GM18508 (cell line): ENCODE measurements around the gene EFCAB14.
"Not testable (repeated sequence)": the region's sequence is repeated elsewhere in the genome, so short reads cannot be mapped to it uniquely, and the experiment has no call there.

ENCODE experiments used
- ATAC-seq: cut with Tn5 transposase; IDR thresholded peaks from one replicate; pipeline ENCODE4 v1.9.1; 2021; ENCODE audit warnings: moderate number of reproducible peaks; ENCODE audit not compliant: insufficient read depth, unreplicated experiment

EFCAB14 gene

GRCh38 chr1:46687921-46688509 is 30.9 kb downstream of the EFCAB14 start:
- ATAC-seq, result no peak

GRCh38 chr1:46687093-46687659 is 31.7 kb downstream of the EFCAB14 start:
- no peak for ATAC-seq

- no peak for ATAC-seq
Observed at GRCh38 chr1:46686255-46686654, 32.7 kb downstream of the EFCAB14 start.

- ATAC-seq, result no peak
Observed at GRCh38 chr1:46684670-46685069, 34.2 kb downstream of the EFCAB14 start.

- no peak for ATAC-seq
Observed at GRCh38 chr1:46682064-46682463, 36.9 kb downstream of the EFCAB14 start.

GRCh38 chr1:46681333-46682034 is 37.4 kb downstream of the EFCAB14 start:
- no peak for ATAC-seq

GRCh38 chr1:46679789-46680573 is 38.9 kb downstream of the EFCAB14 start:
- ATAC-seq, result no peak

GRCh38 chr1:46677339-46677738 is 41.6 kb downstream of the EFCAB14 start:
- ATAC-seq, result no peak

- no peak for ATAC-seq
Observed at GRCh38 chr1:46676531-46676930, 42.4 kb downstream of the EFCAB14 start.

- ATAC-seq, result no peak
Observed at GRCh38 chr1:46675549-46676314, 43.2 kb downstream of the EFCAB14 start.

GRCh38 chr1:46673749-46674182 is 45.1 kb downstream of the EFCAB14 start:
- ATAC-seq, result no peak

GRCh38 chr1:46672696-46673095 is 46.2 kb downstream of the EFCAB14 start:
- ATAC-seq, result no peak

GRCh38 chr1:46671554-46671953 is 47.4 kb downstream of the EFCAB14 start, which contains the start of gene TEX38:
TSS of gene TEX38 (plus strand) at chr1:46671854. CDS start at chr1:46671935, 81 bp downstream.
- ATAC-seq, result no peak

GRCh38 chr1:46670134-46670533 is 48.8 kb downstream of the EFCAB14 start:
- no peak for ATAC-seq

GRCh38 chr1:46667782-46668760 is 50.8 kb downstream of the EFCAB14 start, which contains the start of gene ATPAF1:
TSS of gene ATPAF1 (minus strand) at chr1:46668364. CDS start at chr1:46668322, 42 bp downstream.
- no peak for ATAC-seq

- ATAC-seq, result no peak
Observed at GRCh38 chr1:46665983-46666382, 52.9 kb downstream of the EFCAB14 start.

GRCh38 chr1:46662919-46663318 is 56.0 kb downstream of the EFCAB14 start:
- ATAC-seq, result not testable (repeated sequence)

GRCh38 chr1:46660116-46660515 is 58.8 kb downstream of the EFCAB14 start:
- not testable (repeated sequence) for ATAC-seq
